HCT116 (cell line): ENCODE data around the gene CCDC69.

Source experiments
- ATF3 ChIP-seq: IDR thresholded peaks from 2 replicates; pipeline ENCODE4 v1.6.1; 2012
- CEBPB ChIP-seq: IDR thresholded peaks from 2 replicates; pipeline ENCODE4 v1.6.1; 2012; ENCODE audit warnings: low read depth
- CTCF ChIP-seq, 3 experiments: fragments of 200-600 bp in 1 of 3; sonication (generic) in 1 of 3; IDR thresholded peaks in 2 of 3; conservative IDR thresholded peaks in 1 of 3; 2 replicates each; pipeline ENCODE4 v1.5.1; 2012 to 2017; ENCODE audit warnings: low read depth in 2 of 3, low read length in 2 of 3, antibody characterized with exemption in 1 of 3, borderline replicate concordance in 1 of 3, control low read depth in 1 of 3, mild to moderate bottlenecking in 1 of 3, mixed read lengths in 1 of 3, mixed run types in 1 of 3, moderate library complexity in 1 of 3; ENCODE audit not compliant: insufficient read depth in 1 of 3
- EZH2 ChIP-seq: fragments of 200-600 bp; sonication (generic); IDR thresholded peaks from 2 replicates; pipeline ENCODE4 v1.6.1; 2017; ENCODE audit warnings: antibody characterized with exemption, mixed run types
- FOSL1 ChIP-seq: IDR thresholded peaks from 2 replicates; pipeline ENCODE4 v1.6.1; 2012; ENCODE audit warnings: low read depth
- JUND ChIP-seq: IDR thresholded peaks from 2 replicates; pipeline ENCODE4 v1.6.1; 2012
- POLR2A ChIP-seq: IDR thresholded peaks from 2 replicates; pipeline ENCODE4 v1.7.0; 2011; ENCODE audit warnings: borderline replicate concordance; ENCODE audit not compliant: insufficient read depth, insufficient read length; ENCODE audit errors: extremely low read depth
- POLR2AphosphoS5 ChIP-seq: IDR thresholded peaks from 2 replicates; pipeline ENCODE4 v1.6.1; 2011; ENCODE audit warnings: mild to moderate bottlenecking, low read depth, low read length, moderate library complexity
- RAD21 ChIP-seq: IDR thresholded peaks from 2 replicates; pipeline ENCODE4 v1.6.1; 2012; ENCODE audit warnings: low read depth, mild to moderate bottlenecking
- SP1 ChIP-seq: IDR thresholded peaks from 2 replicates; pipeline ENCODE4 v1.6.1; 2012; ENCODE audit warnings: low read depth
- TCF7L2 ChIP-seq: IDR thresholded peaks from 2 replicates; pipeline ENCODE4 v1.7.0; 2011; ENCODE audit warnings: borderline replicate concordance, inconsistent platforms; ENCODE audit not compliant: insufficient read depth, insufficient read length; ENCODE audit errors: extremely low read depth
- ZFX ChIP-seq: fragments of 450-650 bp; IDR thresholded peaks from 2 replicates; pipeline ENCODE4 v1.6.1; 2017

- TF ChIP-seq CTCF (IDR thresholded peaks at IDR 0.05 in 2 of 3, conservative IDR thresholded peaks at IDR 0.05 in 1 of 3; ENCODE audit: borderline replicate concordance in 1 of 3, insufficient read depth in 1 of 3, low read depth in 2 of 3, low read length in 2 of 3) (no peak), POLR2AphosphoS5 (no peak), ATF3 (no peak), FOSL1 (no peak), EZH2 (no peak), ZFX (no peak), RAD21 (no peak), TCF7L2 (no peak), JUND (no peak), POLR2A (no peak), CEBPB (no peak), SP1 (no peak)
Observed at GRCh38 chr5:151186538-151186937, 37.4 kb downstream of the CCDC69 start.
